Stimulated activated naive B cell treated with anti-CD40 and anti-IgM and Interleukin-4, amounts not matched to agents 10 μg/mL and 1 μg/mL and 100 μg/mL, for 72 hours (primary cell): ENCODE results near the gene NUAK1.

Experiments used
- ATAC-seq, 2 donors: fragments of 150-1000 bp; cut with Tn5 transposase; replicated peaks; 2 replicates each; pipeline ENCODE4 v1.10.0; 2021; ENCODE audit warnings: moderate library complexity in 1 of 2
- DNase-seq: peaks from one replicate; pipeline ENCODE4 v3.0.0; 2021
- H3K27ac Mint-ChIP-seq: one replicate; pipeline ENCODE4 v1.8.0; 2022; ENCODE audit warnings: mild to moderate bottlenecking, mixed read lengths
- H3K27me3 Mint-ChIP-seq, 2 donors: one replicate each; pipeline ENCODE4 v1.8.0; 2022; ENCODE audit warnings: mixed read lengths in 2 of 2
- H3K36me3 Mint-ChIP-seq, 2 donors: one replicate each; pipeline ENCODE4 v1.8.0; 2022; ENCODE audit warnings: mixed read lengths in 2 of 2, mild to moderate bottlenecking in 1 of 2
- H3K4me1 Mint-ChIP-seq, 2 donors: one replicate each; pipeline ENCODE4 v1.8.0; 2022; ENCODE audit warnings: mixed read lengths in 2 of 2, mild to moderate bottlenecking in 1 of 2
- H3K4me3 Mint-ChIP-seq, 2 donors: one replicate each; pipeline ENCODE4 v1.8.0; 2022; ENCODE audit warnings: mild to moderate bottlenecking in 2 of 2, mixed read lengths in 2 of 2, moderate library complexity in 1 of 2
- H3K9me3 Mint-ChIP-seq, 2 donors: one replicate each; pipeline ENCODE4 v1.8.0; 2022; ENCODE audit warnings: mixed read lengths in 2 of 2, mild to moderate bottlenecking in 1 of 2

The NUAK1 gene

DNA sequence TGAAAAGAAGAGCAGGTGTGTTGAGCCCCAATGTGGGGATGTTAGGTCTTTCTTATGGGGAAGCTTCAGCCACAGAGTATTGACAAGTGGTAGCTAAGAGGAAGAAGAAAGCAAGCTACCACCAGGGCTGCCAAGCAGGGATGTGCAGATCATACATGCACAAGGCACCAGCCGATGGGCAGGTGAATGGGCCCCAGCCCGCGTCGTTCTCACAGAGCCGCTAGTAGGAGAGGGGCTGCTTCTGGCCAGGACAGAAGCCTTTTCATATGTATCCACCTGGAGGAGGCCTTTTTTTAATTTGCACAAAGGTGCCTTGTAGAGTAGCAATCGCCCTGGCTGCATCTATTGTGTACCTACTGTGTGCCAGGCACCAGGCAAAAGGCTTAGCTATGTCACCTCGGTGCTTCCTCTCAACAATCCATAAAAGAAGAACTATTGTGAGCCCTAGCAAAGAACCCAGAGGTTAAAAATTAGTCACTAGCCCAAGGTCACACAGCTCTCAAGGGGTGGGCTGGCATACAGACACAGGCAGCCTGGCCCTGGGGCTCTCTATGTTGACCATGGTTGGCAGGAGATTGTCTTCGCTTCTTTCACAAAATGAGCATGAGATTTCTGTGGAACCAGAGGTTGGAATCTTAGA, 8.2 kb downstream of the NUAK1 start:
- no peak for ATAC-seq
- Mint-ChIP-seq H3K36me3 (no peaks in the 10 kb centered on the region), H3K27me3 (peaks cover 44 to 47% of the 10 kb centered on the region in 2 donors), H3K4me1 (no peaks in the 10 kb centered on the region), H3K4me3 (no peak overlapping the region), H3K27ac (no peak overlapping the region), H3K9me3 (no peaks in the 10 kb centered on the region)
- no peak for DNase-seq

DNA sequence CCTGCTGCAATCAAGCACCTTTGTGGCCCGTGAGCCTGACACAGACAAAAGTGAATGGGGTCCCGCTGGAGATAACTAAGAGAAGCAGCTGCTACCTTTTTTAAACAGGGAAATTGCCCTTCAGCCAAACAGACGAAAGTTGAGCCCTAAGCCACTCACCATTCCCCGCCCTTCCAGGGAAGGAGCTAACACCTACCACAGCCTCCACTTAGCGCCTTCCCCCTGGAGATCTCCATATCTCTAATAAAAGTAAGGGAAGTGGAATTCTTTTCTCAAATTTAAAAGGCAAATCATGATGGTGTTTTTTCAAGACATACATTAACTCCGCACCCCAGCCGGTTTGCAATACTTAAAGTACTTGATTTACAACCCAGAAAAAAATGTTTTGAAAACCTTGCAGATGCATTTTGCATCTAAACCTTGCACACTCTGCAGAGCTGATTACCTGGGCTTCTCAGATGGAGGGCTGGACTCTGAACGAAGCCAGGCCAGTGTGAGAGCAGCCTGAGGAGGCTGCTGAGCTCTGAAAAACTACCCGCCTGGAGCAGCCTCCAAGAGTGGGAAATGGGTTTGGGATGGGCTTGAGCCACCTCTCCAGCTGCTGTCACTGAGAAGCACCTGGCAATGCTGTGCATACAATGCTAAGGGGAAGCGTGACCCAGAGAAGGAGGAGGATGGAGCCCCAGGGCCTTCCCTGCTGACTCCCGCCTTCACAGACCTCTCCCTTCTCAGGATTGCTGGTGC, 10.0 kb downstream of the NUAK1 start:
- Mint-ChIP-seq H3K36me3 (no peaks in the 10 kb centered on the region), H3K27me3 (peaks cover 30 to 34% of the 10 kb centered on the region in 2 donors), H3K4me1 (no peaks in the 10 kb centered on the region), H3K4me3 (no peak overlapping the region), H3K9me3 (no peaks in the 10 kb centered on the region), H3K27ac (no peak overlapping the region)
- no peak for DNase-seq
- ATAC-seq: no peak

DNA sequence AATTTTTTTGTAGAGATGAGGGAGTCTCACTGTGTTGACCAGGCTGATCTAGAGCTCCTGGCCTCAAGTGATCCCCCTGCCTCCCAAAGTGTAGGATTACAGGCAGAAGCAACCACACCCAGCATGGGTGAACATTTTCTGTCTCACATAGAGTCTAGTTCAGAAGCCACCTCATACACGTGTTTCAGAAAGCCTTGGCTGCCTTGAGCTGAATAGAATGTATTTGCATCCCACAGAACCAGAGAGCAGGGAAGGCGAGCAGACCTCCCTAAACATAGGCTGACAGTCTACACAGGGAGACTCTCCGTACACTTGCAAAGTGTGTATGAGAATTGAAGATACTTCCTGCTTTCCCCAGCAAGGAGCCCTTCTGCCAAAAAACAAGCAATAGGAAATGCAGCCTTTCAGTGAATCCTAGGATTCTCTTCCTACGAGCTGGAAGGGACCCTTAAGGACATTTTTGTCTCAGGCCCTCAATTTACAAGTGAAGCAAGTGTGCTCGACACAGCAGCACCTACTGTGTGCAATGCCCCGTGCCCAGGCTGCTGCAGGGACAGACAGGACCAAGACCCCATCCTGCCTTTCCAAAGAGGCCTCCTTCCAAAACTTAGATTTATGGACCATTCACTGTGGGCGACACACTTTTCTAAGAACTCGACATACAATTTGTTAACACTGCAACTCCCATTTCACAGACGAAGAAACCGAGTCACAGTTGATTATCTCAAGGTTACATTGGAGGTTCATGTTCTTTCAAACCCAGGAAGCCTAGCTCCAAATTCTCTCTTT, 11.2 kb downstream of the NUAK1 start:
- H3K4me1 Mint-ChIP-seq: no peaks in the 10 kb centered on the region
- no peak for ATAC-seq
- no peak for DNase-seq
- peaks cover 19 to 26% of the 10 kb centered on the region in 2 donors for H3K27me3 Mint-ChIP-seq
- H3K36me3 Mint-ChIP-seq: no peaks in the 10 kb centered on the region
- no peak overlapping the region for H3K4me3 Mint-ChIP-seq
- H3K27ac Mint-ChIP-seq: no peak overlapping the region
- H3K9me3 Mint-ChIP-seq: no peaks in the 10 kb centered on the region

DNA sequence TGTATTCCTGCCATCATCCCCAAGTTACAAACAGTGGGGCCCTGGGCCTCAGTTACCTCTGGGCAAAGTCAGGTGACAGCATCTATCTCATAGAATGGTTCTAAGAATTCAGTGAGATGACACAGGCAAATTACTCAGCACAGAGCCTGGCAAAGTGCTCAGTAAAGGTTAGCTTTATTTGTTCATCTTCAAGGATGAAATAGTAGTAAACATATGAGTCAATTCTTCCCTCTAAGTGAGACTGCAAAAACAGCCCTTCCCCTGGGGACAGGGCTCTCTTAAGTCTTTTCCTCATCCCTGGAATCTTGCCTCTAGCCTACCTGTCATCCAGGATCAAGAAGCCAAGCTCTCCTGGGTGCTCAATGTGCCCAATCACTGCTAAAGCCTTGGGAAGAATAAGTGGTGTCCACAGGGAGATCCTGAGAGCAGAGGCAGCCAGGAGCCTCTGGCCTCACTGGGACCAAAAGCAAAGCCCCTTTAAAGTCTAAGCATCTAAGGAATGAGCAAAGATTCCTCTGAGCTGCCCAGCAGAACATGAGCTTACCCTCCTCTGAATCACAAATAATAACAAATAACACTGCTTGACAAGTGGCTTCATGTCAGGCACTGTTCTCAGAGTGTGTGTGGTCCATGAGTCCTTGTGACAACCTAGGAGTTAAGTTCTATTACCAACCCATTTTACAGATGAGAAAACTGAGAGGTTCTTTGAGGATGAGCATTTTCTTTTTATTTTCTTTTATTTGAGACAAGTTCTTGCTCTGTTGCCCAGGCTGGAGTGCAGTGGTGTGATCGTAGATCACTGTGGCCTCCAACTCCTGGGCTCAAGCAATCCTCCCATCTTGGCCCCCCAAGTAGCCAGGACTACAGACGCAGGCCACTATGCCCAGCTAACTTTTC, 12.1 kb downstream of the NUAK1 start:
- H3K9me3 Mint-ChIP-seq: no peaks in the 10 kb centered on the region
- no peak for DNase-seq
- H3K27ac Mint-ChIP-seq: no peak overlapping the region
- no peaks in the 10 kb centered on the region for H3K36me3 Mint-ChIP-seq
- peaks cover 18 to 27% of the 10 kb centered on the region in 2 donors for H3K27me3 Mint-ChIP-seq
- H3K4me3 Mint-ChIP-seq: no peak overlapping the region
- no peak for ATAC-seq
- no peaks in the 10 kb centered on the region for H3K4me1 Mint-ChIP-seq

DNA sequence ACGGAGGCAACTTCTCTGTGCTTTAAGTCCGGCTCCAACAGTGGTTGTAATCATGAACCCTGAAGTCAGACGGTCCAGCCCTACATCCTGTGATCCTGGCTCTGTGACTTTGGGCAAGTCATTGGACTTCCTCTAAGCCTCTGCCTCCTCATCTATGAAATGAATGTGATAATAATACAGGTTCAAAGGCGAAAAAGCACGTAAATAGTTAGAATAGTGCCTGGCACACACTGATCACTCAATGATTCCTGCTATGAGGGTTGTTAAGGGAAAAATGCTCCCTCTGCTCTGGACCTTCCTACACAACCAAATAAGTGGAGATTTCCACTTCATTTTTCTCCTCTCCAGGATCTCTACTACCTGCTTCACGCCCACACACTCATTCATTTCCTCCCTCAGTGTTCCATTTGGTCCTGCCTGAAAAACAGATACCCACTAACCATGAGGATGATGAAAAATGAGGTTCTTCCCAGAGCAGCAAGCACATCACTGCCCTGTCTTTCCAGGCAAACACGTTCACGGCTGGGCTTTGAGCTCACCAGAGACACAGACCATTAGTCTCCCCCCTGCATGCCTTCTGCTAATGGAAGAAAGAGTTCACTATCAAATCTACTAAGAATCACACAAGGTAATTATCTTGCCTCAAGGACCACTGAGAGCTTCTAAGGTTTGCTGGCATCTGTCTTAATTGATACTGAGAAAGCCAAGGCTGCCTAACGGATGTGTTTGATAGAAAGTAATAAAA, 13.2 kb downstream of the NUAK1 start:
- ATAC-seq: no peak
- H3K4me1 Mint-ChIP-seq: no peaks in the 10 kb centered on the region

DNA sequence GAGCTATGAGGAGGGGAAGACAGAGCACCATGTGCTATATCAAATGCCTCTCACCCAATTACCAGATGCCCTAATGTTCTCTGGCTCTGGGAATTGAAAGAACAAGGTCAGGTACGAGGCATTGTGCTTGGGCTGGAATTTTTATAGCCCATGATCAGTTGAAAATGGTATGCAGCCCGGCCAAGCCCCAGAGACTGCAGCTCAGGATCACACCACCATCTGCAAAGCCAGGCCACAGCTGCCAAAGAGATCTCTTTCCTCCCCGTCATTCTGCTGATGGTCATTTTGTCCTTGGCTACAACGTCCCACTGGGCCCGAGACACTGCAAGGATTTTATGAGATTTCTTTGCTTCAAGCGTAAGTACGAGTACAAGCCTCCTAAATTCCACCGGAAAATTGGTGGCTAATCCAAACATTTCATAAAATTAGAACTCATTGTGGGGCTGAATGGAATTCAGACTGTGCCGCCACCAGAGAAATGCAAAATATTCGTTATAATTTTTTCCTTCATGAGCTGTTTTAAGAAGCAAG, 15.1 kb downstream of the NUAK1 start:
- H3K27me3 Mint-ChIP-seq: peaks cover 6 to 18% of the 10 kb centered on the region in 2 donors
- no peak overlapping the region for H3K4me3 Mint-ChIP-seq
- H3K9me3 Mint-ChIP-seq: no peaks in the 10 kb centered on the region
- H3K36me3 Mint-ChIP-seq: no peaks in the 10 kb centered on the region
- DNase-seq: no peak
- H3K27ac Mint-ChIP-seq: no peak overlapping the region
- no peaks in the 10 kb centered on the region for H3K4me1 Mint-ChIP-seq
- no peak for ATAC-seq

More for the DNA sequence above, 13.2 kb downstream of the NUAK1 start:
- H3K36me3 Mint-ChIP-seq: no peaks in the 10 kb centered on the region
- H3K27ac Mint-ChIP-seq: no peak overlapping the region
- no peaks in the 10 kb centered on the region for H3K9me3 Mint-ChIP-seq
- no peak for DNase-seq
- peaks cover 13 to 26% of the 10 kb centered on the region in 2 donors for H3K27me3 Mint-ChIP-seq
- no peak overlapping the region for H3K4me3 Mint-ChIP-seq

DNA sequence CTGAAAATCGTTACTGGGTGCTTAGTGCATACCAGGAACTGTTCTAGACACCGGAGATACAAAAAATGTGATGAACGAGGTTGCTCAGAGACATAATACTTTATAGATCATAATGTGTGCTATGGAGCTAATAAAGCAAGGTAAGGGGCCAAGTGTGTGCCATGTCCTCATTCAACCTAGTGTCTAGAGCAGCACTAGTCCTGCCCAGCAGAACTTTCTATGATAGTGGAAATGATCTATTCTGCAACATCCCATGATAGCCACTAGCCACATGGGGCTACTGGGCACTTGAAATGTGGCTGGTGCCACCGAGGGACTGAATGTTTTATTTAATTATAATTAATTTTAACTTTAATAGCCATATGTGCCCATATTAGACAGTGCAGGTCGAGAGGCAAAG, 15.6 kb downstream of the NUAK1 start:
- no peak for ATAC-seq
- no peak overlapping the region for H3K27ac Mint-ChIP-seq
- DNase-seq: no peak

DNA sequence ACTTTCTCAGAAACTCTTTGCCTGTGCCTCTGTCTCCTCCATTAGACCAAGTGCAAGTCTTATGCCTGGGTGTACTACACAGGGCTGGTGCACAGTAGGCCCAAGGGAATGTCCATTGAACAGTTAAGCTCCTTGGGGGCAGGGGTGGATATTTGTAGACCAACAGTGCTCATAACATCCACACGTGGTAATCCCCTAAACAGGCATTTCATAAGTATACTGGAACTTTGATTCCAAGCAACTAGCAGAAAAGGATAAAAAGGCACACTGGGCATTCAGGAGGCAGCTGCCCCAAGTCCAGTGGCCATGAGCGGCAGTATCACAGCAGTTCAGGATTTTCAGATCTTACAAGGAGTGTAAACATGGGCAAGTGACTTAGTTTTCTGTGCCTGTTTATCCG, 16.8 kb downstream of the NUAK1 start:
- Mint-ChIP-seq H3K36me3 (no peaks in the 10 kb centered on the region), H3K27me3 (peaks cover 6 to 21% of the 10 kb centered on the region in 2 donors), H3K27ac (no peak overlapping the region), H3K4me1 (no peaks in the 10 kb centered on the region), H3K9me3 (no peaks in the 10 kb centered on the region), H3K4me3 (no peak overlapping the region)
- ATAC-seq: no peak
- no peak for DNase-seq

More for the DNA sequence above, 15.6 kb downstream of the NUAK1 start:
- H3K36me3 Mint-ChIP-seq: no peaks in the 10 kb centered on the region
- no peaks in the 10 kb centered on the region for H3K9me3 Mint-ChIP-seq
- no peaks in the 10 kb centered on the region for H3K4me1 Mint-ChIP-seq
- peaks cover 6 to 18% of the 10 kb centered on the region in 2 donors for H3K27me3 Mint-ChIP-seq
- no peak overlapping the region for H3K4me3 Mint-ChIP-seq

DNA sequence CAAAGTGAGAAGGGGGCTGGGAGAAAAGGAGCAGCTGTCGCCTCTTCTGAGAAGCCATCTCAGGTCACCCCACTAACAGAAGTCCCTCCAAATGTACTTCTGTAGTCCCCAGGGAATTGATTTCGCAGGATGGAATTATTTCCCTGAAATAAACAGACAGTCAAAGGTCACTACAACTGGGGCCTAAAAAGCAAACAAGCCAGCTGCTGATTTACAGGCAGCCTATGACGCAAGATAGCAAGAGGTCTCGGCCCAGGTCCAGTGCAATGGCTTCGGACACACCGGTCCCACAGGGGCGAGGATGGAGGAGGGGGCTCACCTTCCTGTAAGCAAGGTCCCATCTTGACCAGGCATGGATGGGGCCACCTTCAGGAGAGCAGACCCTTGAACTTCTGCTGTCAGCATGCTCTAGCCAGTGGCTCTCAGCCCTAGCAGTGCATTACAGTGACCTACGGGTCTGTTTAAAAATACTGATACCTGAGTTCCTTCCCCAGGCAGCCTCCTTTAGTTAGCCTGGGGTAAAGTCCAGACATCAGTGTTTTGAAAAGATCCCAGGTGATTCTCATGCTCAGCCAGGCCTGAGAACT, 18.1 kb downstream of the NUAK1 start:
- H3K36me3 Mint-ChIP-seq: no peaks in the 10 kb centered on the region
- H3K27me3 Mint-ChIP-seq: peaks cover 6 to 32% of the 10 kb centered on the region in 2 donors
- H3K4me1 Mint-ChIP-seq: no peaks in the 10 kb centered on the region
- no peak overlapping the region for H3K4me3 Mint-ChIP-seq
- DNase-seq (no peak), ATAC-seq (no peak)
- no peaks in the 10 kb centered on the region for H3K9me3 Mint-ChIP-seq
- H3K27ac Mint-ChIP-seq: no peak overlapping the region

DNA sequence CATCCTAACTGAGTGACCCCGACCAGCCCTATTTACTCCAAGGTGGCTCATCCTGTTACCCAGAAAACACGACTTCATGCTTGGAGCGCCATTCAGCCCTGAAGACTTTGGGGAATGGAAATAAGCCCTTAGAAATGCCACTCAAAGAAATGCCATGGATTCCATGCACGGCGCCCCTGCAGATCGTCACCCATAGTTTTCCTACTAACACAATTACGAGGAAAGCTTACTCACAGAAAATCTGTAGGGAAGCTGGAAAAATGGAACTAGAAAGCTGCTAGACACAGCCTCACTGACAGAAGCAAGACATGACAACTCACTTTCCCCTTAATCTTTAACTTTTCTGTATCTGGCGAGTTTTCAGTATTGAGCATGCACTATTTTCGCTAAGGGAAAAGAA, 19.5 kb downstream of the NUAK1 start:
- Mint-ChIP-seq H3K4me3 (no peak overlapping the region), H3K27me3 (peaks cover 8 to 27% of the 10 kb centered on the region in 2 donors), H3K9me3 (no peaks in the 10 kb centered on the region), H3K27ac (no peak overlapping the region), H3K36me3 (no peaks in the 10 kb centered on the region), H3K4me1 (no peaks in the 10 kb centered on the region)
- DNase-seq (no peak), ATAC-seq (no peak)

DNA sequence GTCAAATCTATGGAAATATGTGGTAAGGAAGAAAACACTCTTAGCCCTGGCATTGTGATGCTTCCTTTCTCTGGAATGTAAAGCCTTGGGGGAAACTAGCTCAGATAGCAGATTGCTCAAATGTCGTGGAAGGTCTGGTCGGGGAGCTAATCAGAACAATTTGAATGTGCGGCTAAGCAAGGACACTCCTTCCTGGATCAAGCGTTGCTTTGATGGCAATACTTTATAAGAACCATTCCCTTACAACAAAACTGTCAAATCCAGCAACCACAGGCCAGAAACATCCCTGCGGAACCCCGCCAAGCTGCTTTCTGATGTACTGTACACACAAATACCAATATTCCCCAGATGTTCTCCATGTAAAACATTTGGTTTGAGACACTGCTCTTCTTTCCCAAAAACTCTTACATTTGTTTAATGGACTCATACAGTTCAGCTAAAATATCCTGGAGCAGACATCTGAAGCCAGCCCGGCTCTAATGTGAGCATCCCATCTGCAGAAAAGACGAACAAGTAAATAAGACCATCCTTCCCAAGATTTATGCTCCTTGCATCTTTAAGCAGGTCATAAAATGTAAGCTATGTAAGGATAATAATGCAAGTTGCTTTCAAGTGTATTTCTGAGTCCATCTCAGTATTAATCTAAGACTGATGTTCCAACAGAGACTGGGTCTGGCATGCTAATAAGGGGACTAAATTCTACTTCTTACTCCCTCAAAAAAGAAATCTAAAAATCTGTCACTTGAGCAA, 20.2 kb downstream of the NUAK1 start:
- H3K4me3 Mint-ChIP-seq: no peak overlapping the region
- H3K9me3 Mint-ChIP-seq: no peaks in the 10 kb centered on the region
- H3K27ac Mint-ChIP-seq: no peak overlapping the region
- DNase-seq: no peak
- peaks cover 9 to 26% of the 10 kb centered on the region in 2 donors for H3K27me3 Mint-ChIP-seq
- H3K4me1 Mint-ChIP-seq: no peaks in the 10 kb centered on the region
- no peaks in the 10 kb centered on the region for H3K36me3 Mint-ChIP-seq
- no peak for ATAC-seq

DNA sequence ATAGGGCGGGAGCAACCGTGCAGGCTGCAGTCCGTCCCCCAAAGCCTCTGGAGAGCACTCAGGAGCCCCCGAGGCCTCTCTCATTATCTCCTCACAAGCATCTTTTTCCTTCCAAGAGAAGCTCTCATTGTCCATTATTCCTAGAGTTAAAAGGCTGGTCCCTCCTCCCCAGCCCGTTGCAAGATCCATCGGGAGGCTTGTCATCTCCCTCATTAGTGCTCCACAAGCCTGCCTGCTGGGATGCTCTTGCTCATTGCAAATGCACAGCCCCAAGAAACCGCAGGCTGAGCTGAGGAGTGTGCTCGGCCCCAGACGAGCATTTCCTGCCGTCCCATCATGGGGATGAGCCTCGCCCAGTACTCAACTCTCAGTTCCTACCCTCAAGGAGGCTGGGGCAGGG, 23.3 kb downstream of the NUAK1 start:
- DNase-seq (no peak), ATAC-seq (no peak)
- Mint-ChIP-seq H3K4me3 (no peak overlapping the region), H3K4me1 (peaks cover 4 to 13% of the 10 kb centered on the region in 2 donors), H3K9me3 (no peaks in the 10 kb centered on the region), H3K27me3 (peaks cover 12 to 14% of the 10 kb centered on the region in 2 donors), H3K36me3 (no peaks in the 10 kb centered on the region), H3K27ac (no peak overlapping the region)
